A673 (cell line): ENCODE results near the gene LRRC66.

Experiments used
- EZH2 ChIP-seq: fragments of 200-600 bp; sonication (generic); IDR thresholded peaks from 2 replicates; pipeline ENCODE4 v1.6.1; 2017; ENCODE audit warnings: borderline replicate concordance, low read depth, mild to moderate bottlenecking, mixed read lengths, antibody characterized with exemption, low read length; ENCODE audit not compliant: poor library complexity, severe bottlenecking
- TF ChIP-seq, protein P1 (sequence below): fragments of 300-800, 200-600 bp; sonication (generic); conservative IDR thresholded peaks from 2 replicates; pipeline ENCODE4 v1.5.1; 2017; ENCODE audit warnings: low read depth, mild to moderate bottlenecking, antibody characterized with exemption, low read length, moderate library complexity, mixed read lengths

DNA sequence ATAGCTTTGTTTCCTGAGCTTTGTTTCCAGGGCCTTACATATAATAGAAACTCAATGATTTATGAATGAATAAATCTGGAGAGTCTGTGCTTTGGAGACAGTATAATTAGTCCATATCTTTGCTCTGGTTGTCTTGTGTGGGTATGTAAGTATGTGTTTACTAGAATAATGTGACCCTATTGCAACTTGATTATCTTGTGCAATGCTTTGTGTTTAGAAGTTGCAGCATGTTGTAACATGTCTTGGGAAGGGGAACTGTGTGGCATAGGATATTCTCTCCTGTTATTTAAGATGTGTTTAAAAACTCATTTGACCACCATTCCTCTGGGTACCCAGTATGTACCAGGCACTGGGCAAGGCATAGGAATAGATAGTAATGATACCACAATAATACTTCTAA is 37.0 kb upstream of the LRRC66 start:
- TF ChIP-seq, protein P1, sequence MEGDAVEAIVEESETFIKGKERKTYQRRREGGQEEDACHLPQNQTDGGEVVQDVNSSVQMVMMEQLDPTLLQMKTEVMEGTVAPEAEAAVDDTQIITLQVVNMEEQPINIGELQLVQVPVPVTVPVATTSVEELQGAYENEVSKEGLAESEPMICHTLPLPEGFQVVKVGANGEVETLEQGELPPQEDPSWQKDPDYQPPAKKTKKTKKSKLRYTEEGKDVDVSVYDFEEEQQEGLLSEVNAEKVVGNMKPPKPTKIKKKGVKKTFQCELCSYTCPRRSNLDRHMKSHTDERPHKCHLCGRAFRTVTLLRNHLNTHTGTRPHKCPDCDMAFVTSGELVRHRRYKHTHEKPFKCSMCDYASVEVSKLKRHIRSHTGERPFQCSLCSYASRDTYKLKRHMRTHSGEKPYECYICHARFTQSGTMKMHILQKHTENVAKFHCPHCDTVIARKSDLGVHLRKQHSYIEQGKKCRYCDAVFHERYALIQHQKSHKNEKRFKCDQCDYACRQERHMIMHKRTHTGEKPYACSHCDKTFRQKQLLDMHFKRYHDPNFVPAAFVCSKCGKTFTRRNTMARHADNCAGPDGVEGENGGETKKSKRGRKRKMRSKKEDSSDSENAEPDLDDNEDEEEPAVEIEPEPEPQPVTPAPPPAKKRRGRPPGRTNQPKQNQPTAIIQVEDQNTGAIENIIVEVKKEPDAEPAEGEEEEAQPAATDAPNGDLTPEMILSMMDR = no peak
- TF ChIP-seq EZH2 = no peak
